Measurements from ENCODE around the gene ACOT7. TPM values are rescaled to one million over a fixed set of nuclear protein-coding genes. Genes with fewer than 3 reads are reported as not detected.
A peak's percentile ranks its signal among the peaks of the same experiment; 100 is the strongest.

Gene ACOT7
- total and polyA plus RNA-seq, 2 experiments from 2014 or later = 167 to 169 TPM

- H4K20me1 ChIP-seq (replicated peaks; ENCODE audit: insufficient read depth) = no peaks in the 10 kb centered on the region
- peaks cover 72% of the 10 kb centered on the region for H3K27me3 Mint-ChIP-seq (ENCODE audit: insufficient read depth, low read depth, poor library complexity)
- DNase-seq (ENCODE audit: low spot score) (peak; percentile 60), ATAC-seq (peak; percentile 14)
- peak within 1 kb of the TSS; percentile 80 for H3K4me2 ChIP-seq
- H2AFZ ChIP-seq = peak within 1 kb of the TSS; percentile 91
- H3K4me1 Mint-ChIP-seq = peaks cover 14% of the 10 kb centered on the region; the same call in 2 of the 3 replicates
- peaks cover 75% of the 10 kb centered on the region for H3K27me3 ChIP-seq (ENCODE audit: insufficient read depth)
- H3K27ac Mint-ChIP-seq = no peak within 1 kb of the TSS
- no peaks in the 10 kb centered on the region for H3K36me3 ChIP-seq (ENCODE audit: insufficient read depth)
- no peaks in the 10 kb centered on the region for H3K9me3 Mint-ChIP-seq
- H3K4me3 Mint-ChIP-seq = peak within 1 kb of the TSS; percentile 57
- no peak within 1 kb of the TSS for H3K27ac ChIP-seq (ENCODE audit: low read depth)
- H3K4me3 ChIP-seq = peak within 1 kb of the TSS; percentile 51
- no peak for TF ChIP-seq JUNB (IDR thresholded peaks at IDR 0.05; ENCODE audit: unreplicated experiment)
- TF ChIP-seq EZH2phosphoT487 (IDR thresholded peaks at IDR 0.05; ENCODE audit: unreplicated experiment) = peak; percentile 76
- no peak for TF ChIP-seq POLR2AphosphoS5 (IDR thresholded peaks at IDR 0.05; ENCODE audit: low read depth)
- TF ChIP-seq EZH2 (IDR thresholded peaks at IDR 0.05; ENCODE audit: low read depth, unreplicated experiment) = peak; percentile 24
- no peak for TF ChIP-seq ZNF462 (CRISPR knock-in tag; IDR thresholded peaks at IDR 0.05)
- no peaks in the 10 kb centered on the region for H3K9me2 ChIP-seq (ENCODE audit: insufficient read depth)
- H3K36me3 Mint-ChIP-seq (ENCODE audit: low read depth) = no peaks in the 10 kb centered on the region
- H3K4me1 ChIP-seq (ENCODE audit: insufficient read depth) = peaks cover 7% of the 10 kb centered on the region; the same call in 1 of the 2 replicates
- H3K79me2 ChIP-seq (replicated peaks; ENCODE audit: insufficient read depth) = no peaks in the 10 kb centered on the region
- H3F3A ChIP-seq (replicated peaks; ENCODE audit: low read depth) = peaks cover 22% of the 10 kb centered on the region
These were observed 31.3 kb upstream of the ACOT7 start, which contains the start of gene ESPN for GRCh38 chr1:6424619-6425593. TSS of gene ESPN (plus strand) at chr1:6424776. CDS start at chr1:6424956, 180 bp downstream.

Data from GM23338 (cell line).